Measurements from ENCODE around the gene PAGR1.

DNA sequence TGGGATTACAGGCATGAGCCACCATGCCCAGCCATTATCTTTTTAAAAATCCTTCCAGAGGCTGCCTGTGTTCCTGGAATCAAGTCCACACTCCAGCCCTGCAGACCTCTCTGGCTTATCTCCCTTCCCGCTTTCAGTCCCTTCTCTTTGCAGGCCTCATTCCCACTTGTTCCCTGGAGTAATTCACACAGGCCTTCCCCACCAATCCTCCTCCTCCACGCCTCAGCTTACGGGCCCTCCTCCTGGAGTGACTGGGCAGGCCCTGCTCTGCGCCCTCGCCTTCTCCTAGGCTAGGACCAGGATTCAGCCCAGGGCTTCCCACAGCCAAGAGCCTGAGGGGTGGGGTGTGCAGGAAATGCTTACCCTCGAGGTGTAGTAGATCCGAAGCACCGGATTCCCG, 44.3 kb downstream of the PAGR1 start:
- TF ChIP-seq GATA2 (CRISPR knock-in tag; IDR thresholded peaks at IDR 0.05) (no peak), YY1 (IDR thresholded peaks at IDR 0.05; ENCODE audit: low read depth) (no peak), RFX5 (IDR thresholded peaks at IDR 0.05; ENCODE audit: low read length) (no peak), POLR2AphosphoS5 (IDR thresholded peaks at IDR 0.05; ENCODE audit: low read depth, low read length) (no peak), TAF1 (IDR thresholded peaks at IDR 0.05; ENCODE audit: borderline replicate concordance, low read depth, low read length) (no peak), RAD21 (IDR thresholded peaks at IDR 0.05; ENCODE audit: low read length) (no peak), NRF1 (IDR thresholded peaks at IDR 0.05; ENCODE audit: low read depth, low read length) (no peak), EZH2phosphoT487 (IDR thresholded peaks at IDR 0.05; ENCODE audit: borderline replicate concordance, low read depth) (no peak), GABPA (IDR thresholded peaks at IDR 0.05; ENCODE audit: low read depth) (no peak)
- TF ChIP-seq, protein P1, sequence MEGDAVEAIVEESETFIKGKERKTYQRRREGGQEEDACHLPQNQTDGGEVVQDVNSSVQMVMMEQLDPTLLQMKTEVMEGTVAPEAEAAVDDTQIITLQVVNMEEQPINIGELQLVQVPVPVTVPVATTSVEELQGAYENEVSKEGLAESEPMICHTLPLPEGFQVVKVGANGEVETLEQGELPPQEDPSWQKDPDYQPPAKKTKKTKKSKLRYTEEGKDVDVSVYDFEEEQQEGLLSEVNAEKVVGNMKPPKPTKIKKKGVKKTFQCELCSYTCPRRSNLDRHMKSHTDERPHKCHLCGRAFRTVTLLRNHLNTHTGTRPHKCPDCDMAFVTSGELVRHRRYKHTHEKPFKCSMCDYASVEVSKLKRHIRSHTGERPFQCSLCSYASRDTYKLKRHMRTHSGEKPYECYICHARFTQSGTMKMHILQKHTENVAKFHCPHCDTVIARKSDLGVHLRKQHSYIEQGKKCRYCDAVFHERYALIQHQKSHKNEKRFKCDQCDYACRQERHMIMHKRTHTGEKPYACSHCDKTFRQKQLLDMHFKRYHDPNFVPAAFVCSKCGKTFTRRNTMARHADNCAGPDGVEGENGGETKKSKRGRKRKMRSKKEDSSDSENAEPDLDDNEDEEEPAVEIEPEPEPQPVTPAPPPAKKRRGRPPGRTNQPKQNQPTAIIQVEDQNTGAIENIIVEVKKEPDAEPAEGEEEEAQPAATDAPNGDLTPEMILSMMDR (IDR thresholded peaks at IDR 0.05) = no peak
